Esophagus muscularis mucosa (tissue), 4 donors: ENCODE results near the gene EMC10. TPM values are rescaled to one million over a fixed set of nuclear protein-coding genes. Genes with fewer than 3 reads are reported as not detected.

ENCODE experiments used
- DNase-seq: peaks from one replicate; pipeline ENCODE4 v3.0.0-alpha.2; 2017; ENCODE audit errors: extremely low spot score
- H3K27ac ChIP-seq, 4 donors: fragments of 200-600 bp; sonication (generic); replicated peaks in 1 of 4; 1 replicate in 3 of 4; 2 replicates in 1 of 4; pipeline ENCODE4 v1.5.1; 2016 to 2019; ENCODE audit warnings: mild to moderate bottlenecking in 1 of 4
- H3K27me3 ChIP-seq, 4 donors: fragments of 200-600 bp; sonication (generic); one replicate each; pipeline versions ENCODE4 v1.5.1 to v1.6.0; 2016 to 2019
- H3K36me3 ChIP-seq, 4 donors: fragments of 200-600 bp; sonication (generic); one replicate each; pipeline ENCODE4 v1.5.1; 2016 to 2019
- H3K4me1 ChIP-seq, 4 donors: fragments of 200-600 bp; sonication (generic); one replicate each; pipeline ENCODE4 v1.5.1; 2016 to 2019
- H3K4me3 ChIP-seq, 4 donors: fragments of 200-600 bp; sonication (generic); 1 replicate in 2 of 4; 2 replicates in 2 of 4; pipeline ENCODE4 v1.5.1; 2016 to 2019; ENCODE audit warnings: mild to moderate bottlenecking in 4 of 4, moderate library complexity in 1 of 4
- H3K9me3 ChIP-seq, 4 donors: fragments of 200-600 bp; sonication (generic); 1 replicate in 3 of 4; 2 replicates in 1 of 4; pipeline ENCODE4 v1.5.1; 2016 to 2019
- CTCF ChIP-seq, 3 experiments: fragments of 200-600 bp in 2 of 3; fragments of 450-650 bp in 1 of 3; sonication (generic) in 2 of 3; IDR thresholded peaks; one replicate each; pipeline ENCODE4 v1.5.1; 2017 to 2019; ENCODE audit warnings: antibody characterized with exemption in 3 of 3, mild to moderate bottlenecking in 2 of 3, moderate library complexity in 1 of 3
- EP300 ChIP-seq: sonication (generic); formaldehyde crosslinking; IDR thresholded peaks from one replicate; pipeline ENCODE4 v1.6.1; 2017; ENCODE audit warnings: antibody characterized with exemption
- POLR2A ChIP-seq: fragments of 450-650 bp; IDR thresholded peaks from one replicate; pipeline ENCODE4 v1.6.1; 2017; ENCODE audit warnings: antibody characterized with exemption, moderate library complexity, mild to moderate bottlenecking, low read depth
- POLR2AphosphoS5 ChIP-seq, 2 donors: sonication (generic); formaldehyde crosslinking; IDR thresholded peaks; one replicate each; pipeline ENCODE4 v1.6.1; 2017; ENCODE audit warnings: antibody characterized with exemption in 2 of 2
- WGBS: methylation state at CpG from one replicate; pipeline ENCODE4 v1.1.5; 2018; 5-methylcytosine and 5-hydroxymethylcytosine counted together
- intact Hi-C: fragments of 100-400 bp; cut with DNase I; formaldehyde crosslinking; loops from one replicate; pipeline ENCODE4 v1.15.1; 2023
- total RNA-seq, 4 donors: library from RNA; depleted of rRNA; stranded (reverse); fragments of >200 nt; gene quantifications; one replicate each; pipeline versions ENCODE4 v1.1.0 to v1.2.1, GENCODE V29; 2016

The EMC10 gene
- total RNA-seq, 4 donors from 2014 or later: 41.1 to 79.1 (median 59.7) TPM

GRCh38 chr19:50501568-50502475, 25.5 kb downstream of the EMC10 start:
- Histone ChIP-seq H3K27me3 (no peaks in the 10 kb centered on the region), H3K9me3 (no peaks in the 10 kb centered on the region), H3K36me3 (peaks cover 0 to 15% (median 10%) of the 10 kb centered on the region in 4 donors), H3K27ac (no peak overlapping the region), H3K4me3 (no peak overlapping the region), H3K4me1 (peaks cover 0 to 19% (median 17%) of the 10 kb centered on the region in 4 donors)
- WGBS: 72% methylated on average over 21 of the region's 25 CpGs
- no peak for DNase-seq
- TF ChIP-seq POLR2A: no peak
- no peak for TF ChIP-seq EP300
- no peak for TF ChIP-seq POLR2AphosphoS5 (IDR thresholded peaks at IDR 0.05)
- no peak for TF ChIP-seq CTCF (IDR thresholded peaks at IDR 0.05)
- intact Hi-C loops: no loop called here

GRCh38 chr19:50505856-50506611, 29.7 kb downstream of the EMC10 start:
- TF ChIP-seq POLR2A (no peak), POLR2AphosphoS5 (IDR thresholded peaks at IDR 0.05) (no peak), EP300 (no peak), CTCF (IDR thresholded peaks at IDR 0.05) (no peak)
- Histone ChIP-seq H3K36me3 (peaks cover 0 to 22% (median 10%) of the 10 kb centered on the region in 4 donors), H3K4me3 (no peak overlapping the region), H3K27ac (no peak overlapping the region), H3K27me3 (no peaks in the 10 kb centered on the region), H3K4me1 (peaks cover 11 to 25% (median 22%) of the 10 kb centered on the region in 4 donors), H3K9me3 (no peaks in the 10 kb centered on the region)
- WGBS: 80% methylated on average over 1 of the region's 30 CpGs
- intact Hi-C loops: no loop called here
- no peak for DNase-seq

DNA sequence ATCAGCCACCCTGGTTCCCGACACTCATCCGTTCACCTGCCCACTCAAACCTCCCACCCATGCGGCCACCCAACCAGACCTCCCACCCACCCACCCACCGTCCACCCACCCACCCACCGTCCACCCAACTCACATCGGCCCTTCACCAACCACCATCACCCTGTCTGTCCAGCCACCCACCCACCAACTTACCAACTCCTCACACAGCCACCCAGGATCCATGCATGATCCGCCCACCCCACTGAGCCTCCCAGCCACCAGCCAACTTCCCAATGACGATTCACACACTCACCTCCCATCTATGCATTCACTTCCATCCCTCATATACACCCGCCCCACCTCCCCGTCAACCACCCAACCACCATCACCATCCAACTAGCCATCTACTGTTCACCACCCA, 30.4 kb downstream of the EMC10 start:
- H3K4me1 ChIP-seq: peaks cover 13 to 22% (median 20%) of the 10 kb centered on the region in 4 donors
- TF ChIP-seq POLR2AphosphoS5 (IDR thresholded peaks at IDR 0.05) (no peak), EP300 (no peak), CTCF (IDR thresholded peaks at IDR 0.05) (no peak), POLR2A (no peak)
- no peak for DNase-seq
- H3K27ac ChIP-seq: no peak overlapping the region
- no peak overlapping the region for H3K4me3 ChIP-seq
- H3K9me3 ChIP-seq: no peaks in the 10 kb centered on the region
- intact Hi-C loops: no loop called here
- WGBS: 94% methylated on average over 9 of the region's 10 CpGs
- no peaks in the 10 kb centered on the region for H3K27me3 ChIP-seq
- H3K36me3 ChIP-seq: peaks cover 0 to 22% (median 10%) of the 10 kb centered on the region in 4 donors

DNA sequence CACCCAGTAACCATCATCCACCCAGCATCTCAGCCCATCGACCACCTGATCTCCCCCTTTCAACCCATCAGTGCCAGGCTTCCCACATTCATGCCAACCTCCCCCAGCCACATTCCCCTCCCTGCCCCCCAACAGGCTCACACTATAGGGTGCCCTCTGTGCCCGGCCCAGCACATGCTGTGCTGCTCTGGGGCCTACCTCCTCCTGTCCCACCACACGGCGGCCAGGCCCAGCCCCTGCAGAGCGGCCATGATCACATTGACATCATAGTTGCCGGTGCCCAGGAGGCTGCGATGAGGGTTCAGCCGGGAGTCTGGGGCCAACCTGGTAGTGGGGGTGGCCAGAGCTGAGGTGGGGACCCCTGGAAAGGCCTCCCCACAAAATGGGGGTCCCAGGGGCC, 31.1 kb downstream of the EMC10 start:
- no peak for DNase-seq
- no peak overlapping the region for H3K27ac ChIP-seq
- 96% methylated on average over 8 of the region's 8 CpGs for WGBS
- no peak overlapping the region for H3K4me3 ChIP-seq
- no peaks in the 10 kb centered on the region for H3K9me3 ChIP-seq
- TF ChIP-seq EP300 (no peak), CTCF (IDR thresholded peaks at IDR 0.05) (no peak), POLR2AphosphoS5 (IDR thresholded peaks at IDR 0.05) (no peak), POLR2A (no peak)
- no peaks in the 10 kb centered on the region for H3K27me3 ChIP-seq
- peaks cover 0 to 22% (median 10%) of the 10 kb centered on the region in 4 donors for H3K36me3 ChIP-seq
- H3K4me1 ChIP-seq: peaks cover 17 to 25% (median 20%) of the 10 kb centered on the region in 4 donors
- intact Hi-C loops: no loop called here
